Activated gamma-delta T cell treated with Interleukin-2 at 50 U/mL for 16 hours (primary cell): ENCODE data around the gene GTF2F2.
"Not testable (repeated sequence)": the region's sequence is repeated elsewhere in the genome, so short reads cannot be mapped to it uniquely, and the experiment has no call there.

Experiments
- DNase-seq: peaks from one replicate; pipeline ENCODE4 v3.0.0-alpha.2; 2020

Gene GTF2F2

DNA sequence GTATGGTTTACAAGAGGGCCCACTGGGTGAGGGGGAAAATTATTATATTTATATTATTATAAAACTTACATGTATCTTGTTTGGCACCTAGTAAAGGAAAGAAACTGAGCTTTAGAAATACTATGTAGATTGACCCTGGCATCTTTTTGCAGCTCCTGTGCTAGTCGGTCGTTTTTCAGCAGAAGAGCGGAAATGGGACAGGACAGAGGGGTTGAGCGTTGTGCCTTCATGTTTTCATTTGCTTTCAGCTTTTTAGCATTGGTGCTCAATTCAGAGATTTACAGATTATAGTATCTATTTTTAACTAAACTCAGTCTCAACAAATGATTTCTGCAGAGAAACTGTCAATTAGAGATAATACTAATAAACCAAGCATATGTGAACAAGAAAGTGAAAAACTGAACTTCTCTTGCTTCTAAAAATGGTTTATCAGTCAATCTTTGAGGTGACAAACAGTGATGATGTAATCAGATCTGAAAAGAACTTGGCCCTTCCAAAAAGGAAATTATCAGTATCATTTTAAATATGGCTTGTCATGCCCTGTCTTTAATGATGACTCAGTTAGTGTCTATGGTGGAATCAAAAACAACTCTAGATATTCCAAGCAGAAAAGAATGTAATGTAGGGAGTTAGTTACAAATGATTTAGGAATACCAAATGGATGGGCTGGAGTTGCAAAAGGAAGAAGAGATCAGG, 137.5 kb downstream of the GTF2F2 start:
- no peak for DNase-seq

GRCh38 chr13:45258334-45258675, 138.0 kb downstream of the GTF2F2 start:
- no peak for DNase-seq

DNA sequence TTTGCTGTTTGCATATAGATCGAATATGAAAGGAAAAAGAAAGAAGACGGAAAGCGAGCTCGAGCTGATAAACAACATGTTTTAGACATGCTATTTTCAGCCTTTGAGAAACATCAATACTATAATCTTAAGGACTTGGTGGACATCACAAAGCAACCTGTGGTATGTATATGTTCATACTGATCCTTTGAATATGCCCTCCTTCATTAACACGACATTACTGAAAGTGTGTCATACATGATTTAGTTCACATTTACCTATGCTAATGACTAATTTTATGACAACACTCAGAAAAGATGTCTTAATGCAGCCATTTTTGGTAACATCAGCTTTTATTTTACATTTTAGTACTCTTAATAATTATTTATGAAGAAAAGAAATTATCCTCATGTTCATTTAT, 146.9 kb downstream of the GTF2F2 start:
- DNase-seq = no peak

DNA sequence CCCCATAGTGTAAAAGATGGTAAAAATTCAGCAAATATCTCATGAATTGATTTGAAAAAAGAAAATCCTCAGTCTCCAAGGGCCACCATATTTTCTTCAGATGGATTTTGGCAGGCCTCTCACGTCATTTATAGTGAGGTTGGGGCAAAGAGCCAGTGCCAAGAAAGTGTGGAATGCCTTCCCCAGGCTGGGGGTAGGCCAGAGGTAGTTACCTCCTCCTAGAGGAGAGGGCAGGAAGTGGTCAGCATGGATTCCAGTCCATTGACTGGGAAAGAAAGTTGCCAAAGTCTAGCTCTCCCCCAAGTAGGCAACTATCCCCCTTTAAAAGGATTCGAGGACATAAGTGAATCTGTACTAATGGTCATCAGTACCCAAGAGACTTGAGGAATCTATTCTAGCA, 148.9 kb downstream of the GTF2F2 start:
- no peak for DNase-seq

- no peak for DNase-seq
These were observed 156.6 kb downstream of the GTF2F2 start for GRCh38 chr13:45276913-45277312.

DNA sequence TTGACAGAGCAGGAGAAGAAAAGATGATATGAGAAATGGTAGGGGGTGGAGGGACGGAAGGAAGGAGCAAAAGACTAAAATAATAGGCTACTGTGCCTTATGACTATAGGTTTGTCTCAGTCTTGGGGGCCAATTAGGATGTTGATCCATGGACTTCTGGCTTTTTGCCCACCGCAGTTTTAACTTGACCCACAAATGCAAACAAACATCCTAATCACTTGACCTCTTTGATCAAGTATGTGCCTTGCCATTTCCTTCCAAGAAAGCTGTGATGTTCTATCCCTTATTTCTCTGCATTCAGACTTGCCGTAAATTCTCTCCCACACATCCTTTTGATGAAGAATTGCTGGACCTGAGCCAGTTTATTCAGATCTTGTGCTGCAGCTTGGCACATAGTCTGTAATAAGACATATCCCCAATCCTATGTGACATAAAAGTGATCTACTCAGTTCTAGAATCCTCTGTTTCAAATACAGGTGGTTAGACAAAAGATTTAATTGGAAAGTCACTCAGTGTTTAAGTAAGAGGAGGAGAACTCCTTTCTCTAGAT, 157.9 kb downstream of the GTF2F2 start:
- no peak for DNase-seq

DNA sequence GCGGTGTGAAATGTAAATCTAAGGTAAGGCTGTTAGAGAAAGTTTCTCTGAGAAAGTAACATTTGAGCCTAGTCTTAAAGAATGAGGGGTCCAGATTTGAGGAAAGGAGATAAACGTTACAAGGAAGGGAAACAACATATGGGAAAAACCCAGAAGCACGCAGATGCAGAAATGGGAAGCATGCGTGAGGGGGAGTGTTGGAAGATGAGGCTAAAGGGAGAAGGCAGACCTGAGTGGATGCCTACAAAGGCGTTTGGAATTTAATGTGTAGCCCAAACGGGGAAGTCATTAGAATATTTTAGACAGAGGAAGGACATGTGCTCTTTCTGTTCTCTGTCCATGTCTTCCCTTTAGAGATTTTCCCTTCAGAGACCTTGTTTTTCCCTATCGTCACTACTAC, 159.7 kb downstream of the GTF2F2 start:
- no peak for DNase-seq

- peak; percentile 21 for DNase-seq
These were observed 160.7 kb downstream of the GTF2F2 start for GRCh38 chr13:45280751-45281634.

DNA sequence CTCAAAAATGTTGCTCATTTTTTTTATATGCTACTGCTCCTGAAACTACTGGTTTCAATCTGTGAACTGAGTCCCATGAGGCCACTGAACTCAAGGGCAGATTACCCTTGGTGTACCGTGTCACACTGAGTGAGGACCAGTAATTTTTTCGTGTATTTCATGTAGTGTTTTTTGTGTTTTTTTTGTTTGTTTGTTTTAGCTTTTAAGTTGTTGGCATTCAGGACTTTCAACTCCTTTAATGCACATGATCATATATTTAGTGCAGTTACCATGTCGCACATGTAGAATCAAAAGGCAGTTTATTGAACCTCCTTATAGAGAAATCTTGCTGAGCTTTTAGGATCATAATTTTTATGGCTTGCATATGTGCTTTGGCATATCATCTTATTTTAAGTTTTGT, 162.7 kb downstream of the GTF2F2 start:
- DNase-seq = no peak

- no peak for DNase-seq
These were observed 169.7 kb downstream of the GTF2F2 start for GRCh38 chr13:45289936-45290563.

- DNase-seq = no peak
These were observed 171.9 kb downstream of the GTF2F2 start for GRCh38 chr13:45292176-45292575.

- DNase-seq = no peak
These were observed 175.2 kb downstream of the GTF2F2 start for GRCh38 chr13:45295536-45295935.

DNA sequence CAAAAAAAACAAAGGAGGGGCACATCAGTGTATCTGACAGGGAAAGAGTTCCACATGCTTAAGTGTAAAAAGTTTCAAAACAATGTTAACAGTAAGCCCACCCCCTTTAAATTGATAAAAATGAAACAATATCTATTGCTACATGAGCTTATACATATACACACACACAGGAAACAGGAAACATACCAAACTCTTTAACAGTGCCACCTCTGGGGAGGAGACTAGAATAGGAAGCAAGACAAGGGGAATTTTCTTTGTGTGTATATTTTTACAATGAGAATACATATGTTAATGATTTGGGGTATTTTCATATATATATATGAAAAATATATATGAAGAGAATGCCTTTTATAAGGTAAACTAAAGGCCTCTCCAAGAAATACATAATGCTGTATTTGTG, 175.9 kb downstream of the GTF2F2 start:
- DNase-seq = no peak

- DNase-seq = no peak
These were observed 177.3 kb downstream of the GTF2F2 start for GRCh38 chr13:45297456-45298205.

- no peak for DNase-seq
These were observed 177.8 kb downstream of the GTF2F2 start for GRCh38 chr13:45298206-45298505.

DNA sequence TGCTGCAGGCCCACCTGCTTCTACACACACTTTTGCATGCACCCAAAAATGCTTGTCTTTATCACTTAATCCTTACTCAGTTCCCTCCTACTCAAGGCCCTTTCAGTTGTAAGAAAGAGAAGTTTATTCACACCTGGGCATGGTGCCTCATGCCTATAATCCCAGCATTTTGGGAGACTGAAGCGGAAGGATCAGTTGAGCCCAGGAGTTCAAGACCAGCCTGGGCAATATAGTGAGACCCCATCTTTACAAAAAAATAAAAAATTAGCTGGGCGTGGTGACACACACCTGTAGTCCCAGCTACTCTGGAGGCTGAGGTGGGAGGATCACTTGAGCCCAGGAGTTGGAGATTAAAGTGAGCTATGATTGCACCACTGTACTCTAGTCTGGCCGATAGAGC, 178.2 kb downstream of the GTF2F2 start:
- DNase-seq = not testable (repeated sequence)

GRCh38 chr13:45299194-45299593, 178.9 kb downstream of the GTF2F2 start:
- no peak for DNase-seq

GRCh38 chr13:45300190-45300985, 180.1 kb downstream of the GTF2F2 start:
- no peak for DNase-seq

- DNase-seq = no peak
These were observed 181.0 kb downstream of the GTF2F2 start for GRCh38 chr13:45301263-45301662.

DNA sequence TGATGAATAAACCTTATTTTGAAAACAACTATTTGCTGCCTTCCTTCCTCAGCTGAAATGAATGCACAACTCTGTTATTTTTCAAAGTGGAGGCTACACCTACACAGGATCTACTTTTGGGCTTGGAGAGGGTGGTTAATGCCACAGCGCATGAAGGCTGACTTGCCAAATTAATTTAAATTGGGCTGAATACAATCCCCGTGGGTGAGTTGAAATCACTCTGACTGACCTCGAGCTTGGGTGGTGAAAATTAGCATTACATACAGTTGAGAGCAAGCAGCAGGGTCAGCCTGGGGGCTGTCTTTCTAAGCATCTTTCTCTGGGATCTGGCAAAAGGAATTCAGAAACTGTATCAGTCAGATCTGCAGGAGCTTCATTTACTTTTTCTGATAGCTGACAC, 182.2 kb downstream of the GTF2F2 start:
- no peak for DNase-seq

DNA sequence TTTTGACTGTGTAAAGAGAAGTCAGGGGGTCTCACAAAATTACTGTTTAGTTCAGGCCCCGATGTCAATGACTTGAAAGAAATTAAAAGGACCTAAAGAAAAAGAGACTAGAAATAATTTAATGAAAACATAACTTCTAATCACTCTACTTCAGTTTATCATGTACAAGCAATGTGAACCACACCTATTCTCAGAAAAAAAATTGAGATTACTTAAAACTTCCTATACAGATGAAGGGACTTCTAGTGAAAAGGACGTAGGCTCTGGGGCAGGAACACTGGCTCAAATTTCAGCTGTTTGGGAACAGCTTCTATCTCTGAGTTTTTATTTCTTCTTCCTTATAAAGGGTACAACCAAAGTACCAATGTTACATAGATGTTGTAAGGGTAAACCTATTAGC, 182.7 kb downstream of the GTF2F2 start:
- DNase-seq = no peak

DNA sequence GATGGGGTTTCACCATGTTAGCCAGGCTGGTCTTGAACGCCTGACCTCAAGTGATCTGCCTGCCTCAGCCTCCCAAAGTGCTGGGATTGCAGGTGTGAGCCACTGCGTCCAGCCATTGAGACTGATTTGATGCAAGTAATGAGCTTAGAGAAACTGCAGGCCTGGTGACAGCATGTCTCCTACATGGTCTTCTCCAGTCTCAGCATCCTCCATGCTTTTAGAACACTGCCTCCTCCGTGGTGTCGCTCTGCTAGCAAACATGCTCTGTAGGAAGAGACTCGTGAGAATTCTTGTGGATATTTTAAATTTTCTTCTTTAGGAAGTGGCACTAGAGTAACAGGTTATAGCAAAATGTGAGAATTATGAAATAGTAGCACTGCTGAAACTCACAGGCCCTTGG, 183.6 kb downstream of the GTF2F2 start:
- no peak for DNase-seq
